ENCODE measurements around the gene ZC3H12C. TPM values are rescaled to one million over a fixed set of nuclear protein-coding genes. Genes with fewer than 3 reads are reported as not detected.

The ZC3H12C gene
- total and polyA plus RNA-seq, 2 of the 4 experiments (the other 2 are of a cell fraction) = 4.2 to 15.8 TPM

- H3K9me1 ChIP-seq (ENCODE audit: insufficient read depth, low read length) = peaks cover 17% of the 10 kb centered on the region
- no peak overlapping the region for H2BK5ac ChIP-seq (ENCODE audit: low read depth, low read length, poor library complexity, severe bottlenecking)
- no peak overlapping the region for H3K27ac ChIP-seq (ENCODE audit: insufficient read depth, low read length)
- no peak overlapping the region for H3K23ac ChIP-seq (ENCODE audit: low read depth, low read length)
- H3K56ac ChIP-seq (ENCODE audit: extremely low read depth, insufficient read depth, low read length) = no peak overlapping the region
- no peaks in the 10 kb centered on the region for H3K36me3 ChIP-seq (ENCODE audit: control insufficient read depth, insufficient read depth, low read length)
- no peak overlapping the region for H2AK9ac ChIP-seq (replicated peaks; ENCODE audit: low read depth, low read length, poor library complexity)
- no peak overlapping the region for H2BK20ac ChIP-seq (ENCODE audit: low read depth, low read length)
- H3K4me2 ChIP-seq (ENCODE audit: low read depth, low read length) = no peak overlapping the region
- H3K4ac ChIP-seq (ENCODE audit: low read depth, low read length) = no peak overlapping the region
- DNase-seq = no peak
- ChIA-PET POLR2A (ENCODE audit: unreplicated experiment) (no interaction called here), CTCF (no interaction called here)
- no peak overlapping the region for H4K8ac ChIP-seq (ENCODE audit: low read depth in 2 of 2, low read length in 2 of 2)
- intact Hi-C loops (cut with micrococcal nuclease) (loop anchor here (5.0 kb wide), 2 partner anchors 107 to 277 kb away; no protein-coding TSS in a partner anchor), dilution Hi-C loops (cut with HindIII; ENCODE audit: low sequenced_read_pairs, unreplicated experiment) (no loop called here), in situ Hi-C loops (cut with MboI; ENCODE audit: low sequenced_read_pairs) (loop anchor here (5.0 kb wide), 1 partner anchor 138 kb away; no protein-coding TSS in a partner anchor)
- H3K27me3 ChIP-seq (ENCODE audit: control insufficient read depth, insufficient read depth, low read length) = no peaks in the 10 kb centered on the region
- H3K79me1 ChIP-seq (ENCODE audit: low read depth in 1 of 2, low read length in 2 of 2) = peaks cover 0 to 11% of the 10 kb centered on the region in 2 experiments; a peak in 3 of 4 replicates
- whole genome bisulfite sequencing, 2 experiments (ENCODE audit: extremely low coverage in 2 of 2, insufficient read length in 1 of 2) = 100% methylated on average over 1 of the region's 6 CpGs; no CpG with 5 or more reads in 1 of the 2 experiments
- no peaks in the 10 kb centered on the region for H3K9me3 ChIP-seq (ENCODE audit: control insufficient read depth, insufficient read depth, low read length)
- H4K20me1 ChIP-seq (ENCODE audit: insufficient read depth, low read length) = no peaks in the 10 kb centered on the region
- H2AFZ ChIP-seq (replicated peaks; ENCODE audit: low read length, poor library complexity) = no peak overlapping the region
- H3K4me1 ChIP-seq (ENCODE audit: control insufficient read depth, insufficient read depth, low read length) = peaks cover 9% of the 10 kb centered on the region
- H4K5ac ChIP-seq (ENCODE audit: low read depth, low read length) = no peak overlapping the region
- no peak for ATAC-seq (ENCODE audit: low read depth)
- no peak for TF ChIP-seq SMC3 (IDR thresholded peaks at IDR 0.05; ENCODE audit: low read depth, low read length)
- TF ChIP-seq NFE2L2 (IDR thresholded peaks at IDR 0.05; ENCODE audit: low read depth, low read length) = no peak
- TF ChIP-seq RCOR1 (IDR thresholded peaks at IDR 0.05; ENCODE audit: insufficient replicate concordance, low read length) = no peak
- TF ChIP-seq BHLHE40 (IDR thresholded peaks at IDR 0.05; ENCODE audit: low read depth, low read length) = no peak
- no peak for TF ChIP-seq CHD1 (IDR thresholded peaks at IDR 0.05; ENCODE audit: low read depth, low read length)
- TF ChIP-seq RAD21 (IDR thresholded peaks at IDR 0.05; ENCODE audit: low read length) = no peak
- no peak for TF ChIP-seq MAZ (IDR thresholded peaks at IDR 0.05; ENCODE audit: borderline replicate concordance, low read depth, low read length)
- TF ChIP-seq RFX5 (IDR thresholded peaks at IDR 0.05; ENCODE audit: low read depth, low read length) = no peak
- TF ChIP-seq CTCF (conservative IDR thresholded peaks at IDR 0.05; ENCODE audit: low read depth, low read length) = no peak
- TF ChIP-seq MXI1 (IDR thresholded peaks at IDR 0.05; ENCODE audit: borderline replicate concordance, low read depth, low read length) = no peak
- no peak for TF ChIP-seq CEBPB (IDR thresholded peaks at IDR 0.05; ENCODE audit: low read depth, low read length)
- TF ChIP-seq USF2 (IDR thresholded peaks at IDR 0.05; ENCODE audit: low read depth, low read length) = no peak
- no peak for TF ChIP-seq ELK1 (IDR thresholded peaks at IDR 0.05; ENCODE audit: borderline replicate concordance, low read depth, low read length)
- no peak for TF ChIP-seq MAFK (IDR thresholded peaks at IDR 0.05; ENCODE audit: low read depth, low read length)
- no peak for TF ChIP-seq FOS (IDR thresholded peaks at IDR 0.05; ENCODE audit: low read depth, low read length)
- no peak for TF ChIP-seq POLR2A (IDR thresholded peaks at IDR 0.05; ENCODE audit: low read depth, low read length)
- H3K9ac ChIP-seq (ENCODE audit: low read depth, low read length) = no peak overlapping the region
- no peak overlapping the region for H2BK120ac ChIP-seq (ENCODE audit: low read depth, low read length)
- no peak overlapping the region for H2BK15ac ChIP-seq (ENCODE audit: low read depth, low read length)
- H3K18ac ChIP-seq (ENCODE audit: low read depth, low read length) = no peak overlapping the region
- no peak overlapping the region for H3K4me3 ChIP-seq (ENCODE audit: insufficient read depth, low read depth, low read length)
- H2AK5ac ChIP-seq (ENCODE audit: low read depth, low read length) = peak overlapping the region; percentile 49; the same call in 1 of the 2 replicates
- H4K91ac ChIP-seq (ENCODE audit: insufficient read depth, low read depth, low read length) = no peak overlapping the region
- no peak overlapping the region for H3K14ac ChIP-seq (replicated peaks; ENCODE audit: low read depth, low read length)
- no TSS peak for BruUV-seq (replicated peaks)
Observed at GRCh38 chr11:110090466-110091026, 2.6 kb upstream of the ZC3H12C start.

Measured in IMR-90 (cell line).